Stimulated activated CD8-positive, alpha-beta memory T cell treated with anti-CD3 and anti-CD28 coated beads, Interleukin-4, amount 100 ng/mL, for 4 hours (primary cell): ENCODE results near the gene ID1.
A peak's percentile ranks its signal among the peaks of the same experiment; 100 is the strongest.

ENCODE experiments used
- DNase-seq, 2 donors: peaks; one replicate each; pipeline ENCODE4 v3.0.0-alpha.2; 2020; ENCODE audit warnings: low read depth in 2 of 2, low spot score in 1 of 2

The ID1 gene, protein sequence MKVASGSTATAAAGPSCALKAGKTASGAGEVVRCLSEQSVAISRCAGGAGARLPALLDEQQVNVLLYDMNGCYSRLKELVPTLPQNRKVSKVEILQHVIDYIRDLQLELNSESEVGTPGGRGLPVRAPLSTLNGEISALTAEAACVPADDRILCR

DNA sequence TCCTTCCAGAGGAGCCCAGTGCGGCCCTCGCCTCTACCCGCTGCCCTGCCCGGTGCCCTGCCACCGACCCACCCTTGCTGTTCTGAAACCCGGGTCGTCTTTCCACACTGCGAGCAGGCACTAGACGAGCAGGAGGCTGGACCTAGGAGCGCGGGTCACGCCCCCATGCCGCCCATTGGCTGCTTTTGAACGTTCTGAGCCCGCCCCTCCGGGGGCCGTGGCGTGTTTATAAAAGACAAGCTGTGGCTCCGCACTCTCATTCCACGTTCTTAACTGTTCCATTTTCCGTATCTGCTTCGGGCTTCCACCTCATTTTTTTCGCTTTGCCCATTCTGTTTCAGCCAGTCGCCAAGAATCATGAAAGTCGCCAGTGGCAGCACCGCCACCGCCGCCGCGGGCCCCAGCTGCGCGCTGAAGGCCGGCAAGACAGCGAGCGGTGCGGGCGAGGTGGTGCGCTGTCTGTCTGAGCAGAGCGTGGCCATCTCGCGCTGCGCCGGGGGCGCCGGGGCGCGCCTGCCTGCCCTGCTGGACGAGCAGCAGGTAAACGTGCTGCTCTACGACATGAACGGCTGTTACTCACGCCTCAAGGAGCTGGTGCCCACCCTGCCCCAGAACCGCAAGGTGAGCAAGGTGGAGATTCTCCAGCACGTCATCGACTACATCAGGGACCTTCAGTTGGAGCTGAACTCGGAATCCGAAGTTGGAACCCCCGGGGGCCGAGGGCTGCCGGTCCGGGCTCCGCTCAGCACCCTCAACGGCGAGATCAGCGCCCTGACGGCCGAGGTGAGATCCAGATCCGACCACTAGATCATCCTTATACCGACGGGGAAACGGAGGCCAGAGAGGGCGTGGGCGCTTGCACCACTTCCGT, at the start of gene ID1:
Gene ID1 (plus strand): TSS at position 259 of the 871 bp plus-strand sequence. CDS start 99 bp downstream, at position 358.
- peak; percentile 73 to 82 for DNase-seq

DNA sequence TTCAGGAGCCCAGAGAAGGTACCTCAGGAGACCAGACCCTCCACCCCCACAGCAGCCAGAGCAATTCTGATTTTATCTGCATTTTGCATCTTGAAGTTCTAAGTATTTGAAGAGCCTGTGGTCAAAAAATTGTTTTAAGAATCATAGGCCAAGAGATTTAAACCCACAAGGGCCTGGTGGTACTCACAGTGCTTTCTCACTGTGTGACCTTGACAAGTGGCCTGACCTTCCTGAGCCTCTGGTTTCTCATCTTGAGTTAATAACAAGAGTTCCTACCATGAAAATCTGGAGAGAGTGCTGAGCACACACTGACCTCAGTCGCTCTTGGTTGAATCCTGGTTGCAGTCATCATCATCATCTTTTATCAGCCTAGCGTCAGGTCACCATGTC, 45.4 kb upstream of the ID1 start:
- no peak for DNase-seq

DNA sequence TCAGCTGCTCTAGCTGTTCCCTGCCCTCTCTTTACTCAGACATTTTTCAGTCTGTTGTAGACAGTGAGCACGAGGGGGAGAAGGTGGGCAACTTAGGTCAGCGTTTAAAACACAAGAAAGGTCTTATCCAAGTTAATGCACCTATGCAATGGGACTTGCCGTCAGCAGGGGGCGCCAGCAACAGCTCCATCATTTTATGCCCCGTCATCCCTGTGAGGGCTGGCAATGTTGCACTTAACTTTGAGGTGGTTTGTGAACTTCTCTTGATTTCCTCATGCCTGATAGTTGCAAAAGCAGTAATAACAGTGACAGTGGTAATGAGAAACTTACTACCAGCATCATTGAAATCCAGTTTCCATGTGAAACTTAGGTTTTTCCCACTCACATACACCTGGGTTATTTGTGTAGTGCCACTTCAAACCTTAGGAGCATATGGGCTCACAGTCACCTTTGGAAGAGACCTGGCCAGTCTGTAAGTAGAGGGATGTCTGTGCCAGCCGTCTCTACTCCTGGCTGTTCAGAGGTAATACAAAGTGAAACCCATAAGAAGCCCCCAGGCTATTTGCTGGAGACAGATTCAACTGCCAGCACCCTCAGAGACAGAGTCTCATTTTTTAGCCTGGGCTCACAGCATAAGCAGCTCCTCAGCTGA, 44.9 kb upstream of the ID1 start:
- DNase-seq, result peak; percentile 42 to 44

DNA sequence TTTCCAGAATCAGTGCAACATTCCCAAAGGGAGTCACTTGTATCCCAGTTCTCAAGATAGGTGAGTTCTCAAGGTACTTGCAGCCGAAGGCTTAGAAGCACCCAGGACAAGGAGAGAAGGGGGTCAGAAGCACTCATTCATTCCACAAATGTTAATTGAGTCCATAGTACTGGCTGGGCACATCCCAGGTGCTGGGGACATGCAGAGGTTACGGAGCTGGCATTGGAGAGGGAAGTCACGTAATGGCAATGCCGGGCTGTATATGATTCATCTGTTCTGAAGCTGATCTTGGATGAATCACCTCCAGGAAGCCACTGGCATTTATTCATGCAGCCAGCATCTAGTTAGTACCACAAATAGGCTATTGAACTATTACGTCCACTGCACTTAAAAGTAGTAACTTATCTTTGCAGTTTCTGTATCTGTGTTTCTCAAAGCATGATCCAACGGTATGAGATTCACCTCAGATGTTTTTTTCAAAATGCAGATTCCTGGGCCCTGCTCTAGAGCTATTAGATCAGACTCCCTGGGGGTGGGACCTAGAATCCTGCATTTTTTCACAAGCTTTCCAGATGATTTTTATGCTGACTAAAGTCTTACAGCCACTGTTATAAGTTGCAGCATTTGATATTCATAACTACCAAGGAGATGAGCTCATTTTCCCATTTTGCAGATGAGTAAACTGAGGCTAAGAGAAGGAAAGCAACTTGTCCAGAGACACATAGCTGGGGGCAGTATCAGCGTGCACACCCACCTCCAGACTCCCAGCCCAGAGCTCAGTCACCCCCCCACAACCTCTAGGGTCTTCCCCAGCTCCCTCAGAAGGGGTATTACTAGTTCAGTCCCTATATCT, 44.1 kb upstream of the ID1 start:
- DNase-seq, result no peak

DNA sequence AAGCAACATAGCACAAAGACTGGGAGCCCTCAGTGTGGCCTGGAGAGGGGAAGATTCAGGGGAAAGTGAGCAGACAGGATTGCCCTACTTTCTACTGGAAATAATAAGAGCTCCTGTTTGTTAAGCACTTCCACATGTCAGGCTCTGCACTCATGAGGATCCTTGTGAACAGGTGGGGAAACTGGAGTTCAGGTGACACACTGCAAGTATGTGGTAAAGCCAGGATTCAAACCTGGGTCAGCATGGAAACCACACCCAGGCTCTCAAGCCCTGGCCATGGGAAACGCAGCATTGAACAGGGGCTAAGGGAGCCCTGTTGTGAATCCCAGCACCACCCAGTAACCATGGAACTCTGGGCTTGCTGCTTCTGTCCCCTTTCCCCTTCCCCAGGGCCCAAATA, 42.8 kb upstream of the ID1 start:
- DNase-seq, result no peak

DNA sequence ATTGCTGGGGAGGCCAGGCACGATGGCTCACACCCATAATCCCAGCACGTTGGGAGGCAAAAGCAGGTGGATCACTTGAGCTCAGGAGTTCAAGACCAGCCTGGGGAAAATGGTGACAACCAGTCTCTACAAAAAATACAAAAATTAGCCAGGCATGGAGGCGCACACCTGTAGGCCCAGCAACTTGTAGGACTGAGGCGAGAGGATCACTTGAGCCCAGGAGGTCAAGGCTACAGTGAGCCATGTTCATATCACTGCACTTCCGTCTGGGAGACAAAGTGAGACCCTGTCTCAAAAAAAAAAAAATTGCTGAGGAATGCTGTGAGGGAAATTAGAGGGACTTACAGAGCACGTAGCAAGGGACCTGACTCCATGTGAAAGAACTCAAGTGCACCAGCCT, 40.8 kb upstream of the ID1 start:
- DNase-seq, result no peak

DNA sequence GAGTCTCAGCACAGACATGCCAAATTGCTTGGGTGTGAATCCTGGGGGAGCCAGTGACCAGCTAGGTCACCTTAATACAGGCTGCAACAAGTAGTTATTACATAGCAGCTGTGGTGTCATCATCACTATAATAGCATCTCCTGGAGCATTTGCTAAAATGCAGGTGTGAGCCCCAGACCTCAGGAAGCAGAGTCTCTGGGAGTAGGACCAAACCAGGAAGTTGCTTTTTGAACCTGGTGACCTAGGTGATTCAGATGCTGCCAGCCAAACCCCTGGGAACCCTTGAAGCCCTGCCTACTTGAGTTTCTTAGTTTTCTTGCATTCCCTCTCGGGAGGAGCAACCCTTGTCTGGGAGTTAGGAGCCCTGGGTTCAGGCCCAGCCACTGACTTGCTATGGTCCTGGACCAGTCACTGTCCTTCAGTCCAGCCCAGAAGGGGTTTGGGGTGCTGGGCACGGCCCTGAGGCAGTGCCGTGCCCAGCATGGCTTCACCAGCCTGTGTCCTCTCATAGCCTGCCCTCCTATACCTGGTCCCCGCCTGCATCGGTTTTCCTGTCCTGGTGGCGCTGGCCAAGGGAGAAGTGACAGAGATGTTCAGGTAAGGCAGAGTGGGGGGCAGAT, 39.3 kb upstream of the ID1 start:
- DNase-seq, result no peak

DNA sequence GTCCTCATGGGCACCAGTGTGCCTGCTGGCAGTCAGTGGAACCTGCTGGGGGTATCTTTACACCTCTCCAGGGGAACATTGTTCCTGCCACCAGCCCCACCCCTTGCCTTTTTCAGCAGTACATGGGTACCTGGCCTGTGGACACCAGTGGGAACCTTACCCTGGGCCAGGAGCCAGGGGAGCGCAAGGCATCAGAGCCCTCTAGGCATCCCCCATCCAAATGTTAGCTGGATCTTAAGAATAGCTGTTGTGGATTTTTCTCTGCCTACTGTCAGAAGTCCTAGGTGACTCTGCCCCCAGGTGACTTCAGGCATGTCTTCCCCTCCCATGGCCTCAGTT, 38.8 kb upstream of the ID1 start:
- DNase-seq, result no peak

DNA sequence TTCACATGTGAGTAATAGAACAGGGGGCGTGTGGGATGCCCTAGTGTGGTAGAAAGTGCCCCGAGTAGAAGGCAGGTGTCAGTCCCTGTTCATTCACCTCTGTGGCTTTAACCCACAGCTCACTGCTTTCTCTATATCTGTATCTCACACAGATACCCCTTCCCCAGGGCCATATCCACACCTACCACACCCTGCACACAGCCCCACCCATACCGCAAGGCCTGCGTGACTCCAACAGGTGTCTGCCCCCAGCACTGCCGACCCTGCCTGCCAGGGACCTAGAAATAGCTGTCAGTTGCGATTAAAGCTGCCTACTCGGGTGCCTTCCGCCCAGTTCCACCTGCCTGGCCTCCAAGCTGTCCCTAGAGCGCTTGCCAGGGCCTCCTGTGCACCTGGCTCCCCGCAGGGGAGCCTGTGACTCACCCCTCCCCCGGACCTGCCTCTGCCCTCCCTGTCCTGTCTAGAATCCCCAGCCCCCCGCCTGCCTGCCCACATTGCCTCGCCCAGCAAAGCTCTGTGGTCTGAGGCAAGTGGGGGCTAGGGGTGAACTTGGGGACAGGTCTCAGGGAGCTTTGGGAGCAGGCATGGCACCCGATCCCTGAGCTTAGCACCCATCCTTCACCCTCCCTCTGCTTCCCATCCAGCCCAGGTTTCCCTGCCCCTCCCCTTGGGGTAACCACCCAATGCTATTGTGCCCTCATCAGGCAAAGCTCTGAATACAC, 38.3 kb upstream of the ID1 start:
- DNase-seq, result no peak

DNA sequence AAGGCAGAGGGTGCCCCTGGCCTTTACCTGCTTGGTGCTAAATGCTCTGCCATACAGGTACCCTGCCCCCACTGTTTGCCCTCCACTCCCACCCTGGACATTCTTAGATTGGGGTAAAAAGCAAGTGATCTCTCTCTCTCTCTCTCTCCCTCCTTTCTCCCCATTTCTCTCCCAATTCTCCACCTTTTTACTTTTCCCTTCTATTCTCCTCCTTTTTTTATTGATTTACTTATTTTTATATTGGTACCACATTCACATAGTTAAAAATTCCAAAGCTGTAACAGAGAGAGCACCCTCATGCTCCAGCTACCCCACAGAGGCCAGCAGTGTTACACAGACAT, 37.7 kb upstream of the ID1 start:
- DNase-seq, result no peak

DNA sequence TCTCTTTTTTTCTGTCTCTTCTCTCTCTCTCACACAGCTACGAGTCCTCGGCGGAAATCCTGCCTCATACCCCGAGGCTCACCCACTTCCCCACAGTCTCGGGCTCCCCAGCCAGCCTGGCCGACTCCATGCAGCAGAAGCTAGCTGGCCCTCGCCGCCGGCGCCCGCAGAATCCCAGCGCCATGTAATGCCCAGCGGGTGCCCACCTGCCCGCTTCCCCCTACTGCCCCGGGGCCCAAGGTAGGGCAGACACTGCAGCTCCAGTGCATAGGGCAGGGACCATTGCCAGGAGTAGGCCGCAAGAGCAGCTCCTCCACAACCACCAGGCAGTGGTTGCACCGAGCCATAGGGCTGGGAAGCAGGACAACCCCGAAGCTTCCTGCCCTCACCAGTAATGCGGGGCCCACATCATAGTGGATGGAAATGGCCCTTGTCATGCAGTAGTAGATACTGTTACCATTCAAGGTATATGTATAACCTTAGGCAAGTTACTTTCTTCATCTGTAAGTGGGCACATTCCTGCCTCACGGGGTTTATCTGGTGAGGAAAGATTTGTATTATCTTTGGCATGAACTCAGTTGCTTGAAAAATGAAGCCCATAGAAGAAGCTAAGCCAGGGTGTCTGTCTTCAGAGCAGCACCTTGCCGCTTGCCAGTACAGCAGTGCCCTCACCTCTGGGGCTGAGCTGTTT, 36.9 kb upstream of the ID1 start:
- no peak for DNase-seq

DNA sequence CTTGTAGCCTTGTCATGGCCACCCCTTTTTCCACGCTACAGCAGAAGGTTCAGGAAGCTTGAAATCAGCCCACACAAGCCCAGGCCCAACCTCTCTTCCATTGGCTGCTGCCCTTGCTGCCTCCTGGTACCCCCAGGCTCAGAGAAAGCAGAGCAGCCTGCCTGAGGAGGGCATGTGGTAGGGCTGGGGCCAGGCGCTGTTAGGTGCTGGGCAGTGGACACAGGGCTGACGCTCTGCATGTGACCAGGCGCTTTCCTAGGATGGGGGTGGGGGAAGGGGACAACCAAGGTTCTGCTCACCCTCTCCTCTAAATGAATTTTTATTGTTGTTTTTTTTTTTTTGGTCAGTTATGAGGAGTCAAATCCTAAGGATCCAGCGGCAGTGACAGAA, 36.3 kb upstream of the ID1 start:
- no peak for DNase-seq

DNA sequence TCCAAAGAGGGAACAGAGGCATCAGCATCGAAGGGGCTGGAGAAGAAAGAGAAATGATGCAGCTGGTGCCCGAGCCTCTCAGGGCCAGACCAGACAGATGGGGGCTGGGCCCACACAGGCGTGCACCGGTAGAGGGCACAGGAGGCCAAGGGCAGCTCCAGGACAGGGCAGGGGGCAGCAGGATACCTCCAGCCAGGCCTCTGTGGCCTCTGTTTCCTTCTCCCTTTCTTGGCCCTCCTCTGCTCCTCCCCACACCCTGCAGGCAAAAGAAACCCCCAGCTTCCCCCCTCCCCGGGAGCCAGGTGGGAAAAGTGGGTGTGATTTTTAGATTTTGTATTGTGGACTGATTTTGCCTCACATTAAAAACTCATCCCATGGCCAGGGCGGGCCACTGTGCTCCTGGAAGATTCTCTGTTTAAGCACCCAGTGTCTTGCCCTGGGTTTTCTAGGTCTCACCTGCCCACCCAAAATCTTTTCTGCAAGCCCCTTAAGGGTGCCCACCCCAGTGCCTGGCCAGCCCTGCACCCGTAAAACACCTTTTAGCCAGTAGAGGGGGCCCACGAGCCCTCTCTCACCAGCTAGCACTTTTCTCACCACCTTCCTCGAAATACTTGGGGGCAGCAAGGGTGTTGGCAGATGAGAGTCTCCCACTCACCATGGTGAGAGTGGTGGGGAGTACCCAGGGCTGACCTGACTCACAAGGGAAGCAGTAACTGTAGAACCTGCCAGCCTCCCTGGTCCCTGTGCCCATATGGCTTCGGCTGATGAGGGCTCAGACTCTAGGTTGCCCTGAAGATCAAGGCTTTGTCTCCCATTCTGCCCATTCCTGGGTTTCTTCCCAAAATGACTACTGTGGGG, 35.7 kb upstream of the ID1 start:
- DNase-seq, result peak; percentile 32 to 40

DNA sequence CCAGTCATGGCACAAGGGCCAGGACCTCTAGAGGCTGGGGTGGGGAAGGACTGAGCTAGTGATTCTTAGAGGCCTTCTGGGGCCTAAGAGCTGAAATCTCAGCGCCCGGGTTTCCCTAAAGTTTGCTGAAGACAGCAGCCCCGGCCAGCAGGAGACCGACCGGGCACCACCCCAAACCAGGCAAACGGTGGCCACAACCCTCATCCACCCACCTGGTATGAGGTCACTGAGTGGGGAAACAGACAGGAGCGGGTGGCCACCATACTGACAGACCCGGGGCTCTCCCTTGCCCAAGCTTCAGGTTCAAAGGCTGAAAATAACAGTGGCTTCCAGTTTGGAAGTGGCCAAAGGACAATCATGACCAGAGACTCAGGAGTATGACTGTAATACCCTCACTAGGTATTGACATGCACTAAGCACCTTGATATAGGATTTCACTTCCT, 35.0 kb upstream of the ID1 start:
- no peak for DNase-seq

DNA sequence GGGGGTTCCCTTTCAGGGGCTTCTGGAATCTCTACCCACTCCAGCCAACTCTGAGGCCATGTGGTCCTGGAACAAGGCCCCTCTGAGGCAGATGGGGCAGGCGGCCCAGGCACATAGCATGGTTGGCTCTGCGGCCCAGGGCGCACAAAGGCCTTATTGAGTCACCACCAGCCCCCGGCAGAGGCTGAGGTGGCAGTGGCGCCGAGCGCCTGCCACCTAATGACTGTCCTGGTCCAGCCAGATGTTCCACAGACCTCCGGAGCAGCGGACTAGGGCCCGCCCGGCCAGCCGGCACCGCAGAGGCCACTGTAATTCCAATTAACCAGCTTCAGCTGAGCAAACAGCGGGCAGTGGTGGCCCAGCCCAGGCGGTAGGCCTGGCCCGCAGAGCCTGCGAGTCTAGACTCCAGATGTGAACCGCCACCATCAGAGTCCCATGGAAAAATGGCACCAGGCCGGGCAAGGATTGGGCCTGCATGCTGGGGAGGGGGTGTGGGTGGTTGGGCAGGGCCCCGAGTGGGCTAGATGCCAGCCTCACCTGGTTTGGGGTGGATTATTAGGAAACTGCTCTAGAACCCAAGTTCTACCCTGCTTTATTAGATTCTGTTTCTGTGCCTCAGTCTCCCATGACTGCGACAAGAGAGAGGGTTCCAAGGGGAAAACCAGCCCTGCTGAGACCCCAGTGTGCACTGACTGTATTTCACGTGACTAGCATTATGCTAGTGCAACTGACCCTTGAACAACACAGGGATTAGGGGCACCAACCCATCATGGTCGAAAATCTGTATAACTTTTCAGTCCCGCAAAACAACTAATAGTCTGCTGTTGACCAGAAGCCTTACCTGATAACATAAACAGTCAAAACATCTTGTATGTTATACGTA, 34.1 kb upstream of the ID1 start:
- no peak for DNase-seq

DNA sequence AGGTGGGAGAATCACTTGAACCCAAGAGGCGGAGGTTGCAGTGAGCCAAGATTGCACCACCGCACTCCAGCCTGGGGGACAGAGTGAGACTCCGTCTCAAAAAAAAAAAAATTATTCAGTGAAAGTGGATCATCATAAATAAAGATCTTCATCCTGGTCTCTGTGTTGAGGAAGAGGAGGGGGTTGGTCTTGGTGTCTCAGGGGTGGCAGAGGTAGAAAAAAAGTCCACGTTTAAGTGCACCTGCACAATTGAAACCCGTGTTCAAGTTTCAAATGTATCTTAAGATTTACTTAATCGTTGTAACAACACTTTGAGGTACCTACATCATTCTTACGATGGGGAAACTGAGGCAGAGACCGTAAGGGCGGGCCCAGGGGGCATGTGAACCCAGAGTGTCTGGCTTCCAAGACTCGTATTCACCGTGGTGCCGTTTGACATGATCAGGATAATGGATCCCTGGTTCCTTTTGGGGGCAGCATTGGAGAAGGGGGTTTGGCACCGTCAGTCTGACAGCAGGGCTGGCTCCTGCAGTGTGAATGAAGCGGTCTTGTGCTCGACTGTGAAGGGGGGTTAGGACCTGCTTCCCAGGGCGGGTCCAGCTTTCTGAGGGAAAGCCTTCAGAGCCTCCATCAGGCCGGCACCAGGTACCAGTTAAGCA, 32.9 kb upstream of the ID1 start:
- DNase-seq, result no peak
